ENCODE results near the gene EEF1A1. TPM values are rescaled to one million over a fixed set of nuclear protein-coding genes. Genes with fewer than 3 reads are reported as not detected.
"Not testable (repeated sequence)": the region's sequence is repeated elsewhere in the genome, so short reads cannot be mapped to it uniquely, and the experiment has no call there.

The EEF1A1 gene
- total RNA-seq, 1 experiment from 2014 or later: 13,507 TPM

DNA sequence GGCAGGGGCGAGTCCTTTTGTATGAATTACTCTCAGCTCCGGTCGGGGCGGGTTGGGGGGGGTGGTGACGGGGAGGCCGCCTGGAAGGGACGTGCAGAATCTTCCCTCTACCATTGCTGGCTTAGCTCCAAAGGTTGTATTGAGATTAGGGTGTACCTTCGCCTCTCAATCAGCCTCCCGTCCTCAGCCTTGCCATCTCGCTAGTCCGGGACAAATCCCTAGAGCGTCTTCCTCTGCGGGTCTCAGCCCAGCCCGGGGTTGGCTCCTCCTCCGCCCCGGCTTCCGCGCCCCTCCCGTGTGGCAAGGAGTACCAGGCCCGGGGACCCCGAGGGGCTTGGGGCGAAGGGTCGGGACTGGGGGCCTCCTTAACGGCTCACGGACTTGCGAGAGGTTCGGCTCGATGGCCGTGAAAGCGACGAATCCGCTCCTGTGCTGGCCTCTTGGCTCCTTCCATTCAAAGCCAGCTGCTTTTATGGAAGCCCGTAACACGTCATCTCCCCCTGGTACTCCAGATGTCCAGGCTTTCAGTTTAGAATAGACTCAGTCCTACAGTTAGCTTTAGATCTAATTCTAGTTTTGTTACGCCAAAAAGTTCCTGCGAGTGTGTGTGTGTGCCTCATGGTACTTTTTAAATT, 636 bp upstream of the EEF1A1 start:
- Mint-ChIP-seq H3K27me3 (ENCODE audit: insufficient read depth, unreplicated experiment) (no peaks in the 10 kb centered on the region), H3K9me3 (ENCODE audit: unreplicated experiment) (no peaks in the 10 kb centered on the region), H3K4me3 (ENCODE audit: unreplicated experiment) (peak overlapping the region; percentile 88), H3K4me1 (ENCODE audit: insufficient read depth, unreplicated experiment) (peaks cover 8% of the 10 kb centered on the region), H3K36me3 (ENCODE audit: insufficient read depth, unreplicated experiment) (peaks cover 55% of the 10 kb centered on the region), H3K27ac (ENCODE audit: low read depth, unreplicated experiment) (peak overlapping the region; percentile 99)
- POLR2A ChIA-PET: interaction anchor here (0.7 to 12.5 kb wide), 32 partner anchors 8 to 1761 kb away, joined by 3 to 244 read pairs (median 6); partner anchors contain the start of genes CGAS, MTO1 and SLC17A5
- intact Hi-C loops (cut with micrococcal nuclease): loop anchor here (1.0 to 5.0 kb wide), 3 partner anchors 46 to 89 kb away; no protein-coding TSS in a partner anchor
- CTCF ChIA-PET: interaction anchor here (1.0 to 3.4 kb wide), 7 partner anchors 18 to 132 kb away, joined by 3 to 20 read pairs (median 9); partner anchors contain the start of gene SLC17A5
- peak; percentile 77 for DNase-seq (ENCODE audit: unreplicated experiment)
- TSS peak; percentile 67 for BruUV-seq (replicated peaks)
- TF ChIP-seq, protein P1, sequence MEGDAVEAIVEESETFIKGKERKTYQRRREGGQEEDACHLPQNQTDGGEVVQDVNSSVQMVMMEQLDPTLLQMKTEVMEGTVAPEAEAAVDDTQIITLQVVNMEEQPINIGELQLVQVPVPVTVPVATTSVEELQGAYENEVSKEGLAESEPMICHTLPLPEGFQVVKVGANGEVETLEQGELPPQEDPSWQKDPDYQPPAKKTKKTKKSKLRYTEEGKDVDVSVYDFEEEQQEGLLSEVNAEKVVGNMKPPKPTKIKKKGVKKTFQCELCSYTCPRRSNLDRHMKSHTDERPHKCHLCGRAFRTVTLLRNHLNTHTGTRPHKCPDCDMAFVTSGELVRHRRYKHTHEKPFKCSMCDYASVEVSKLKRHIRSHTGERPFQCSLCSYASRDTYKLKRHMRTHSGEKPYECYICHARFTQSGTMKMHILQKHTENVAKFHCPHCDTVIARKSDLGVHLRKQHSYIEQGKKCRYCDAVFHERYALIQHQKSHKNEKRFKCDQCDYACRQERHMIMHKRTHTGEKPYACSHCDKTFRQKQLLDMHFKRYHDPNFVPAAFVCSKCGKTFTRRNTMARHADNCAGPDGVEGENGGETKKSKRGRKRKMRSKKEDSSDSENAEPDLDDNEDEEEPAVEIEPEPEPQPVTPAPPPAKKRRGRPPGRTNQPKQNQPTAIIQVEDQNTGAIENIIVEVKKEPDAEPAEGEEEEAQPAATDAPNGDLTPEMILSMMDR (IDR thresholded peaks at IDR 0.05; ENCODE audit: unreplicated experiment): no peak

DNA sequence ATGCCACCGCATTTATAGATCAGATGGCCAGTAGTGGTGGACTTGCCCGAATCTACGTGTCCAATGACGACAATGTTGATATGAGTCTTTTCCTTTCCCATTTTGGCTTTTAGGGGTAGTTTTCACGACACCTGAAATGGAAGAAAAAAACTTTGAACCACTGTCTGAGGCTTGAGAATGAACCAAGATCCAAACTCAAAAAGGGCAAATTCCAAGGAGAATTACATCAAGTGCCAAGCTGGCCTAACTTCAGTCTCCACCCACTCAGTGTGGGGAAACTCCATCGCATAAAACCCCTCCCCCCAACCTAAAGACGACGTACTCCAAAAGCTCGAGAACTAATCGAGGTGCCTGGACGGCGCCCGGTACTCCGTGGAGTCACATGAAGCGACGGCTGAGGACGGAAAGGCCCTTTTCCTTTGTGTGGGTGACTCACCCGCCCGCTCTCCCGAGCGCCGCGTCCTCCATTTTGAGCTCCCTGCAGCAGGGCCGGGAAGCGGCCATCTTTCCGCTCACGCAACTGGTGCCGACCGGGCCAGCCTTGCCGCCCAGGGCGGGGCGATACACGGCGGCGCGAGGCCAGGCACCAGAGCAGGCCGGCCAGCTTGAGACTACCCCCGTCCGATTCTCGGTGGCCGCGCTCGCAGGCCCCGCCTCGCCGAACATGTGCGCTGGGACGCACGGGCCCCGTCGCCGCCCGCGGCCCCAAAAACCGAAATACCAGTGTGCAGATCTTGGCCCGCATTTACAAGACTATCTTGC, 725 bp downstream of the EEF1A1 start:
- H3K27me3 Mint-ChIP-seq (ENCODE audit: insufficient read depth, unreplicated experiment): no peaks in the 10 kb centered on the region
- BruUV-seq (replicated peaks): TSS peak; percentile 14
- peaks cover 12% of the 10 kb centered on the region for H3K4me1 Mint-ChIP-seq (ENCODE audit: insufficient read depth, unreplicated experiment)
- peak overlapping the region; percentile 99 for H3K27ac Mint-ChIP-seq (ENCODE audit: low read depth, unreplicated experiment)
- DNase-seq (ENCODE audit: unreplicated experiment): peak; percentile 76
- peaks cover 68% of the 10 kb centered on the region for H3K36me3 Mint-ChIP-seq (ENCODE audit: insufficient read depth, unreplicated experiment)
- H3K4me3 Mint-ChIP-seq (ENCODE audit: unreplicated experiment): peak overlapping the region; percentile 88
- ChIA-PET POLR2A (interaction anchor here (0.6 to 12.5 kb wide), 37 partner anchors 7 to 1764 kb away, joined by 3 to 244 read pairs (median 5); partner anchors contain the start of genes CD109, COX7A2, MTO1 and SLC17A5), CTCF (interaction anchor here (1.0 to 3.4 kb wide), 4 partner anchors 60 to 132 kb away, joined by 3 to 15 read pairs (median 10); no protein-coding TSS in a partner anchor)
- TF ChIP-seq, protein P1 (IDR thresholded peaks at IDR 0.05; ENCODE audit: unreplicated experiment): no peak
- no peaks in the 10 kb centered on the region for H3K9me3 Mint-ChIP-seq (ENCODE audit: unreplicated experiment)
- intact Hi-C loops (cut with micrococcal nuclease): loop anchor here (5.0 kb wide), 1 partner anchor 47 kb away; no protein-coding TSS in a partner anchor

DNA sequence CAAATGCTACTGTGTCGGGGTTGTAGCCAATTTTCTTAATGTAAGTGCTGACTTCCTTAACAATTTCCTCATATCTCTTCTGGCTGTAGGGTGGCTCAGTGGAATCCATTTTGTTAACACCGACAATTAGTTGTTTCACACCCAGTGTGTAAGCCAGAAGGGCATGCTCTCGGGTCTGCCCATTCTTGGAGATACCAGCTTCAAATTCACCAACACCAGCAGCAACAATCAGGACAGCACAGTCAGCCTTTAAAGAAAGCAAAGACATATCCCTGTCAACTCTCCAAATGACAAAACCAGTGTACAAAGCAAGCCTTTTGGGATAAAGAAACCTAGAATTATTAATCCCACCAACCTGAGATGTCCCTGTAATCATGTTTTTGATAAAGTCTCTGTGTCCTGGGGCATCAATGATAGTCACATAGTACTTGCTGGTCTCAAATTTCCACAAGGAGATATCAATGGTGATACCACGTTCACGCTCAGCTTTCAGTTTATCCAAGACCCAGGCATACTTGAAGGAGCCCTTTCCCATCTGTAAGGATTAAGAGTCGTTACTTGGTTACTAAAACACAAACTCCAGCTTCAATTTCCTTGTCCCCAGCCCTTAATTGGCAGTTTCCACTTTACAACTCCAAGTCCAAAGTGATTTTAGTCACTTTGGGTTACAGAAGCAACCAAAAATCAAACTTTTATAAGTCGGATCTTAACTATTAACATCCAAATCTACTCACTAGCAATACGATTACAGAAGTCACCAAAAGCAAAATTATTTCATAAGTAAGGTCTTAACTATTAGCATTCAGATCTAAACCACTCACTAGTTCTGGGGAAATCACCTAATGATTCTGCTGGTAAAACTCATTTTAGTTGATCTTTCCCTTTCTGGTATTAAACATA, 1.6 kb downstream of the EEF1A1 start:
- intact Hi-C loops (cut with micrococcal nuclease); H3K9me3 Mint-ChIP-seq (ENCODE audit: unreplicated experiment); H3K27me3 Mint-ChIP-seq (ENCODE audit: insufficient read depth, unreplicated experiment): not testable (repeated sequence)
- POLR2A ChIA-PET: interaction anchor here (0.7 to 12.5 kb wide), 19 partner anchors 18 to 1899 kb away, joined by 3 to 244 read pairs (median 7); partner anchors contain the start of genes MTO1, SLC17A5 and TMEM30A
- peaks cover 77% of the 10 kb centered on the region for H3K36me3 Mint-ChIP-seq (ENCODE audit: insufficient read depth, unreplicated experiment)
- peak overlapping the region; percentile 99 for H3K27ac Mint-ChIP-seq (ENCODE audit: low read depth, unreplicated experiment)
- TSS peak; percentile 33 for BruUV-seq (replicated peaks)
- H3K4me3 Mint-ChIP-seq (ENCODE audit: unreplicated experiment): peak overlapping the region; percentile 88
- CTCF ChIA-PET: interaction anchor here (0.6 to 2.1 kb wide), 6 partner anchors 61 to 1694 kb away, joined by 3 to 11 read pairs (median 6); partner anchors contain the start of gene SLC17A5
- peaks cover 12% of the 10 kb centered on the region for H3K4me1 Mint-ChIP-seq (ENCODE audit: insufficient read depth, unreplicated experiment)
- peak; percentile 14 for DNase-seq (ENCODE audit: unreplicated experiment)

DNA sequence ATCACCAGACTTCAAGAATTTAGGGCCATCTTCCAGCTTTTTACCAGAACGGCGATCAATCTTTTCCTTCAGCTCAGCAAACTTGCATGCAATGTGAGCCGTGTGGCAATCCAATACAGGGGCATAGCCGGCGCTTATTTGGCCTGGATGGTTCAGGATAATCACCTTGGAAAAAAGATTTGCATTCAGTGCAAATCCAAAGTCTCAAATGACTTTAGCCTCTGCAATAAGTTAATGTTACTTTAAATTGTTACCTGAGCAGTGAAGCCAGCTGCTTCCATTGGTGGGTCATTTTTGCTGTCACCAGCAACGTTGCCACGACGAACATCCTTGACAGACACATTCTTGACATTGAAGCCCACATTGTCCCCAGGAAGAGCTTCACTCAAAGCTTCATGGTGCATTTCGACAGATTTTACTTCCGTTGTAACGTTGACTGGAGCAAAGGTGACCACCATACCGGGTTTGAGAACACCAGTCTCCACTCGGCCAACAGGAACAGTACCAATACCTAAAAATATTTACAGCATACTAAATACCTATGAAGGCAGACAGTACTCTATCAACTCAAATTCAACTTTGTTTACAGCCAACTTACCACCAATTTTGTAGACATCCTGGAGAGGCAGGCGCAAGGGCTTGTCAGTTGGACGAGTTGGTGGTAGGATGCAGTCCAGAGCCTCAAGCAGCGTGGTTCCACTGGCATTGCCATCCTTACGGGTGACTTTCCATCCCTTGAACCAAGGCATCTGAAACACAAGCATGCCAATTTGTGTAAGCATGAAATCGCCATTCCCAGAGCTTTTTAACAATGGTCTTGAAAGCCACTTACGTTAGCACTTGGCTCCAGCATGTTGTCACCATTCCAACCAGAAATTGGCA, 2.5 kb downstream of the EEF1A1 start:
- POLR2A ChIA-PET: interaction anchor here (0.6 to 12.5 kb wide), 11 partner anchors 51 to 1900 kb away, joined by 3 to 244 read pairs (median 7); partner anchors contain the start of genes MTO1, SLC17A5 and TMEM30A
- Mint-ChIP-seq H3K4me1 (ENCODE audit: insufficient read depth, unreplicated experiment) (peaks cover 12% of the 10 kb centered on the region), H3K27ac (ENCODE audit: low read depth, unreplicated experiment) (peak overlapping the region; percentile 99), H3K4me3 (ENCODE audit: unreplicated experiment) (peak overlapping the region; percentile 88), H3K36me3 (ENCODE audit: insufficient read depth, unreplicated experiment) (peaks cover 86% of the 10 kb centered on the region)
- BruUV-seq (replicated peaks); H3K9me3 Mint-ChIP-seq (ENCODE audit: unreplicated experiment); intact Hi-C loops (cut with micrococcal nuclease); DNase-seq (ENCODE audit: unreplicated experiment); H3K27me3 Mint-ChIP-seq (ENCODE audit: insufficient read depth, unreplicated experiment): not testable (repeated sequence)
- CTCF ChIA-PET: interaction anchor here (0.6 to 6.5 kb wide), 6 partner anchors 62 to 135 kb away, joined by 3 to 108 read pairs (median 6); partner anchors contain the start of gene SLC17A5
